CD4-positive, CD25-positive, alpha-beta regulatory T cell (primary cell): ENCODE measurements around the gene USP36. TPM values are rescaled to one million over a fixed set of nuclear protein-coding genes. Genes with fewer than 3 reads are reported as not detected.

Experiments
- ATAC-seq, 2 donors: fragments of 150-1000 bp; cut with Tn5 transposase; one replicate each; pipeline ENCODE4 v1.10.0; 2021; ENCODE audit warnings: low read depth in 2 of 2, moderate number of reproducible peaks in 2 of 2, moderate library complexity in 1 of 2
- DNase-seq, 3 donors: peaks; one replicate each; pipeline versions ENCODE4 v3.0.0 to v3.0.0-alpha.2; 2012 to 2022; ENCODE audit warnings: mixed read lengths in 1 of 3
- H3K27ac ChIP-seq: one replicate; pipeline ENCODE4 v1.7.0; 2013; ENCODE audit warnings: mild to moderate bottlenecking, low read length; ENCODE audit not compliant: insufficient read depth, poor library complexity, severe bottlenecking
- H3K27me3 ChIP-seq: one replicate; pipeline ENCODE4 v1.7.0; 2013; ENCODE audit warnings: low read length; ENCODE audit not compliant: control insufficient read depth, insufficient read depth
- H3K36me3 ChIP-seq: one replicate; pipeline ENCODE4 v1.7.0; 2013; ENCODE audit warnings: mild to moderate bottlenecking, low read length, moderate library complexity; ENCODE audit not compliant: control insufficient read depth, insufficient read depth
- H3K4me1 ChIP-seq: 2 replicates; pipeline ENCODE4 v1.7.0; 2013; ENCODE audit warnings: mild to moderate bottlenecking, low read length; ENCODE audit not compliant: insufficient read depth, control insufficient read depth, poor library complexity, severe bottlenecking
- H3K4me3 ChIP-seq: one replicate; pipeline ENCODE4 v1.7.0; 2013; ENCODE audit warnings: low read depth, mild to moderate bottlenecking, low read length, moderate library complexity
- H3K9me3 ChIP-seq, 2 experiments: 1 replicate in 1 of 2; 2 replicates in 1 of 2; pipeline ENCODE4 v1.7.0; 2013; ENCODE audit warnings: low read length in 2 of 2, mild to moderate bottlenecking in 1 of 2, moderate library complexity in 1 of 2; ENCODE audit not compliant: control insufficient read depth in 2 of 2
- H3K27ac Mint-ChIP-seq, 3 donors: one replicate each; pipeline ENCODE4 v1.8.0; 2020 to 2022; ENCODE audit warnings: mild to moderate bottlenecking in 3 of 3, mixed read lengths in 3 of 3, moderate library complexity in 2 of 3
- H3K27me3 Mint-ChIP-seq: one replicate; pipeline ENCODE4 v1.8.0; 2022; ENCODE audit warnings: mild to moderate bottlenecking, mixed read lengths
- H3K36me3 Mint-ChIP-seq: one replicate; pipeline ENCODE4 v1.8.0; 2020; ENCODE audit warnings: mixed read lengths
- H3K4me1 Mint-ChIP-seq, 4 donors: one replicate each; pipeline ENCODE4 v1.8.0; 2020 to 2022; ENCODE audit warnings: mixed read lengths in 4 of 4, mild to moderate bottlenecking in 1 of 4
- H3K4me3 Mint-ChIP-seq, 4 donors: one replicate each; pipeline ENCODE4 v1.8.0; 2020 to 2022; ENCODE audit warnings: mild to moderate bottlenecking in 4 of 4, mixed read lengths in 4 of 4, moderate library complexity in 3 of 4
- H3K9me3 Mint-ChIP-seq, 7 donors: one replicate each; pipeline ENCODE4 v1.8.0; 2020 to 2022; ENCODE audit warnings: mixed read lengths in 7 of 7, mild to moderate bottlenecking in 3 of 7, moderate library complexity in 2 of 7
- polyA plus RNA-seq, 4 donors: library from polyadenylated mRNA; unstranded; fragments of 300-500 nt; fragmentation: Illumina TruSeq; gene quantifications; one replicate each; pipeline ENCODE4 v1.2.3, GENCODE V29; 2021
- total RNA-seq: library from RNA; stranded (reverse); gene quantifications from one replicate; pipeline ENCODE4 v1.2.3, GENCODE V29; 2022

Gene USP36
- total and polyA plus RNA-seq, 5 donors from 2014 or later, result 19.6 to 407 (median 21.3) TPM

DNA sequence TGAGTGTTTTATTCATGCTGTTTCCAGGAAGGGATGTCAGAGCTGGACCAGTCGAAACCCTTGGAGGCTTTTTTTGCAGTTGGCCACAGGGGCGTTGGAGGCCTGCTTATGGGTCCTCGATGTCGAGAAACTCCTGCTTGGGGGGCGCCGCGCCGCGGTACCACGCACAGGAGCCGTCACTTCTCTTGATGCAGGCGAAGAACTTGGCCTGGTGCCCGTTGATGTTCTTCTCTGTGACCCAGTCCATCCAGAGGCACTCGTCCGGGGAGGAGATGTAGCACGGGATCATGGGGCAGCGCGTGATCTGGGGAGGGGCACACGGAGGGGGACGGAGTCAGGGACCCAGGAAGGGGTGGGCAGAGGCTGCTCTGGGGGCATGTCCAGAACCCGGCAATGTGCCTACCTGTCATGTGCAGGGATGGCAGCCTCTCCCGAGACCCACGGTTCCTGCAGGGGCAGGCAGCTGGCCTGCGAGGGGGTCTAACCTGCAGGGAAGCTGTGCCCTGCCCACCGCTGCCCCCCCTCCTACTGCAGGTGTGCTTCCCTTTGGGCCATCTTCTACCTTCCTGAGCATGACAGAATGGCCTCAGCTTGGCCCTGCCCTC lies 15.0 kb upstream of the USP36 start:
- no peaks in the 10 kb centered on the region for H3K9me3 Mint-ChIP-seq
- no peaks in the 10 kb centered on the region for H3K4me1 Mint-ChIP-seq
- no peak for ATAC-seq
- H3K4me3 ChIP-seq, result no peak overlapping the region
- H3K27me3 Mint-ChIP-seq, result no peaks in the 10 kb centered on the region
- no peaks in the 10 kb centered on the region for H3K27me3 ChIP-seq
- H3K9me3 ChIP-seq, result no peaks in the 10 kb centered on the region
- no peaks in the 10 kb centered on the region for H3K36me3 ChIP-seq
- no peak overlapping the region for H3K27ac ChIP-seq
- no peak overlapping the region for H3K4me3 Mint-ChIP-seq
- DNase-seq, result no peak
- no peak overlapping the region for H3K27ac Mint-ChIP-seq
- no peaks in the 10 kb centered on the region for H3K36me3 Mint-ChIP-seq
- no peaks in the 10 kb centered on the region for H3K4me1 ChIP-seq

DNA sequence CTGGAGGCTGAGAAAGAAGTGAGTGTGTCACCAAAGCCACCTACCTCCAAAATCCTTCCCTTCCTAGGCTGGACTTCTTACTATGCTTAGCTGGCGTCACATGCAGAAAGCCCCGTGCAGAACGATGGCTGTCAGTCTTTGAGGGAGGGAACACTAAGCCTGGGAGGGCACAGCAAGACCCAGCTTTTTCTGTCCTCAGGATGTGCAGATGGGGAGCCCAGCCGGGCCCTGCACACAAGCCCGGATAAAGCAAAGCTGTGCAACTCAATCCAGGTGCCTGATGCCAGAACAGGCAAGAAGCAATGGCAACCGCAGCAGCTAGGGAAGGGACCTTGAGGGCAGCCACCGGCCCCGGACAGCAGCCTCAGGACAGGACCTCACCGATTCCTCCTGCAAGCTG lies 13.9 kb upstream of the USP36 start:
- H3K4me3 ChIP-seq, result no peak overlapping the region
- no peaks in the 10 kb centered on the region for H3K4me1 Mint-ChIP-seq
- H3K36me3 Mint-ChIP-seq, result no peaks in the 10 kb centered on the region
- H3K27ac Mint-ChIP-seq, result no peak overlapping the region
- H3K4me1 ChIP-seq, result no peaks in the 10 kb centered on the region
- ATAC-seq (no peak), DNase-seq (no peak)
- H3K9me3 Mint-ChIP-seq, result no peaks in the 10 kb centered on the region
- no peaks in the 10 kb centered on the region for H3K36me3 ChIP-seq
- H3K27me3 Mint-ChIP-seq, result no peaks in the 10 kb centered on the region
- no peak overlapping the region for H3K27ac ChIP-seq
- no peaks in the 10 kb centered on the region for H3K27me3 ChIP-seq
- no peak overlapping the region for H3K4me3 Mint-ChIP-seq
- no peaks in the 10 kb centered on the region for H3K9me3 ChIP-seq

DNA sequence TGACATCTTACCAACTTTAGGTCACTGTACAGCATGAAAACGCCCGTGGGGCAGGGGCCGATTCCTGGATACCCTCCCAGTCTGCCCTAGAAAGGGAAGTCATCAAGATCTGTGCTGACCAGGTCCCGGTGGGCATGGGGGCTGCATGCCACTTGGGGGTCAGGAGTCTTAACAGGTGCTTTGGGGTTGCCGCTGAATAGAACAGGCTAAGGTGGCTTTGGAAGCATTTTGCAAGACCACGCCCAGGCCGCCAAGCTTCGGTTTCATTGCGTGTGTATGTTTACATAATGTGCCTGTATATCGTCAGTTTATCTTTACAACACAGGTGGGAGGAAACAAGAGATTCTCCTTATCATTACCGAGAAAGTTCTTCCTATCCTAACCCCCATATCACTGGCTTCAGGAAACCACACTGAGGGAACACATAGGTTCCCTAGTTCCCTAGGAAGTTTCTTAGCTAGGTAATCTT lies 13.3 kb upstream of the USP36 start:
- ATAC-seq (no peak), DNase-seq (no peak)
- no peak overlapping the region for H3K27ac Mint-ChIP-seq
- no peaks in the 10 kb centered on the region for H3K27me3 Mint-ChIP-seq
- Histone ChIP-seq H3K27me3 (no peaks in the 10 kb centered on the region), H3K4me3 (no peak overlapping the region), H3K27ac (no peak overlapping the region), H3K36me3 (no peaks in the 10 kb centered on the region), H3K9me3 (no peaks in the 10 kb centered on the region), H3K4me1 (no peaks in the 10 kb centered on the region)
- no peaks in the 10 kb centered on the region for H3K9me3 Mint-ChIP-seq
- no peaks in the 10 kb centered on the region for H3K36me3 Mint-ChIP-seq
- H3K4me3 Mint-ChIP-seq, result no peak overlapping the region
- H3K4me1 Mint-ChIP-seq, result no peaks in the 10 kb centered on the region

DNA sequence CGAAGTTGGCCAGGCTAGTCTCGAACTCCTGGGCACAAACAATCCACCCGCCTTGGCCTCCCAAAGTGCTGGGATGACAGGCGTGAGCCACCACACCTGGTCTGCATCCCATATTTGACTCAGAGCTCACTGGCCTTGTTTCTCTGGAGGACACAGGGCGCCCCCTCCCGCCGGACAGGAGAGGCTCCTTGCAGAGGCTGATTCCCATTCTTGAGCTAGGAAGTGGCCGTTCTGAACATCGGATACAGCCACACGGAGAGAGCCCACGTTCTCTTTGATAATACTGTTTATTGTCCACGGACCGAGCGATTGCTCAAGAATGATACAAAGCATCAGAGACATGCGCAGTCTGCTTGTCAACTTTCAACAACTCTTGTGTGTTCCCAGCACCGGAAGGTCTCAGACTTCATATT lies 12.1 kb upstream of the USP36 start:
- Histone ChIP-seq H3K4me1 (no peaks in the 10 kb centered on the region), H3K36me3 (no peaks in the 10 kb centered on the region), H3K4me3 (no peak overlapping the region), H3K27me3 (no peaks in the 10 kb centered on the region), H3K9me3 (no peaks in the 10 kb centered on the region), H3K27ac (no peak overlapping the region)
- no peaks in the 10 kb centered on the region for H3K27me3 Mint-ChIP-seq
- H3K4me1 Mint-ChIP-seq, result no peaks in the 10 kb centered on the region
- H3K4me3 Mint-ChIP-seq, result no peak overlapping the region
- no peaks in the 10 kb centered on the region for H3K9me3 Mint-ChIP-seq
- H3K36me3 Mint-ChIP-seq, result no peaks in the 10 kb centered on the region
- H3K27ac Mint-ChIP-seq, result peak overlapping the region in 1 of 3 donors; percentile 46
- DNase-seq, result no peak
- no peak for ATAC-seq

DNA sequence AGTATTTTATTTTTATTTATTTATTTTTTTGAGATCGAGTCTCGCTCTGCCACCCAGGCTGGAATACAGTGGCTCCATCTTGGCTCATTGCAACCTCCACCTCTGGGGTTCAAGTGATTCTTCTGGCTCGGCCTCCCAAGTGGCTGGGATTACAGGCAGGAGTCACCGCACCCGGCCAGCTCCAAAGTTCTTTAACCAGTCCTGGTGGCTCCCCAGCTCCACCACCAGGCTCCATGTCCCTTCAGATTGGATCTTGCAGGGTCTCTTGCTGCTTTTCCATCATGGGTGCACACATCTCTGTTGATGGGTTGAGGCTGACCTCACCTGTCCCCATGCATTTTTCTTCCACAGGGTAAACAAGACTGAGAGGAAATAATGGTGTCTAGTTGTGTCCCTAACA lies 8.4 kb upstream of the USP36 start:
- Histone ChIP-seq H3K4me1 (no peaks in the 10 kb centered on the region), H3K9me3 (no peaks in the 10 kb centered on the region), H3K27ac (no peak overlapping the region), H3K4me3 (no peak overlapping the region), H3K27me3 (no peaks in the 10 kb centered on the region), H3K36me3 (no peaks in the 10 kb centered on the region)
- no peak for ATAC-seq
- H3K9me3 Mint-ChIP-seq, result no peaks in the 10 kb centered on the region
- DNase-seq, result no peak
- peaks cover 0 to 4% (median 0%) of the 10 kb centered on the region in 4 donors for H3K4me1 Mint-ChIP-seq
- H3K36me3 Mint-ChIP-seq, result no peaks in the 10 kb centered on the region
- H3K4me3 Mint-ChIP-seq, result no peak overlapping the region
- H3K27me3 Mint-ChIP-seq, result no peaks in the 10 kb centered on the region
- no peak overlapping the region for H3K27ac Mint-ChIP-seq

DNA sequence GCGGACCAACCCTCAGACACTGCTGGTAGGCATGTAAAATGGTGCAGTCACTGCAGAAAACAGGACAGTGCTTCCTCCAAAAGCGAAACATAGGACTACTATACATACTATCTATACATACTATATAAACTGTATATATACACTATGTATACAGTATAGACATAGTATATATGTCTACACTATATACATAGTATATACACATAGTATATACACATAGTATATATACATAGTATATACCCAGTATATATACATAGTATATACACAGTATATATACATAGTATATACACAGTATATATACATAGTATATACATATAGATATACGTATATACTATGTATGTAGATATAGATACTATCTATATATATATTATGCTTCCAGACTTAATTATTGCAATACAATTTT lies 6.4 kb upstream of the USP36 start:
- no peak overlapping the region for H3K27ac ChIP-seq
- DNase-seq, result no peak
- H3K4me3 ChIP-seq, result no peak overlapping the region
- Mint-ChIP-seq H3K4me1 (peaks cover 0 to 10% (median 3%) of the 10 kb centered on the region in 4 donors), H3K4me3 (no peak overlapping the region), H3K27me3 (no peaks in the 10 kb centered on the region), H3K36me3 (no peaks in the 10 kb centered on the region), H3K27ac (no peak overlapping the region), H3K9me3 (peaks cover 0 to 2% (median 0%) of the 10 kb centered on the region in 7 donors)
- no peaks in the 10 kb centered on the region for H3K36me3 ChIP-seq
- ATAC-seq, result no peak
- no peaks in the 10 kb centered on the region for H3K4me1 ChIP-seq
- H3K27me3 ChIP-seq, result no peaks in the 10 kb centered on the region
- no peaks in the 10 kb centered on the region for H3K9me3 ChIP-seq

DNA sequence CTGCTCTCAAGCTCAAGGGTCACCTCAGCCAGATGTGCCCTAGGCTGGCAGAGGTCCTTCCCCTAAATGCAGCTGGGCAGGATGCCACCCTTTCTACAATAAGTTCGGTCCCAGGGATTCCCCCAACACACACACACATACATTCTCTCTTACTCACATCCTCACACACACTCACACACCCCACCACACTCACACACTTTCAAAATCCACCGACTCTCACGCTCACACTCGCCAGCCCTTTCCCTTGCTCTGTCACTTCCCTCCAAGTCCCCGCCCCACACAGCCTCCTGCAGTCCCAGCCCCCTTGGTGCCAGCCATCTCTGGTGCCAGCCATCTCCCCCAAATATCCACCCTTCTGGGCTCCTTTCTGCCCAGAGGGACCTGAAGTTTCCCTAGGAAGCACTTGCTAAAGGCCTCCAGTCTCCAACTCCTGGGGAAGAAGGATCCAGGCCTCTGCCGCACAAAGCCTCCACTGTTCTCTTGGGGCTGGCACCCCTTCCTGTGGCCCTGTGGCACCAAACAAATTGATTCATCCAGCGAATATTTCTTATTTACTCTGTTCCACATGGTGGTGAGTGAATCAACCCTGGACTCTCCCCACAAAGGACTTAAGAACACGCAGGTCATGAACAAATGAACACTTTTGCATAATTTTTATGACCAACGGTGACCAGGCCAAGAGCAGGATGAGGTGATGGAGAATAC lies 3.8 kb upstream of the USP36 start:
- Mint-ChIP-seq H3K27ac (peak overlapping the region in 1 of 3 donors; percentile 51), H3K4me1 (peaks cover under 1 to 20% (median 10%) of the 10 kb centered on the region in 4 donors), H3K4me3 (peak overlapping the region in 2 of 4 donors; percentile 7 to 30), H3K9me3 (peaks cover 0 to 2% (median 0%) of the 10 kb centered on the region in 7 donors), H3K27me3 (peaks cover 4% of the 10 kb centered on the region), H3K36me3 (peaks cover 4% of the 10 kb centered on the region)
- no peaks in the 10 kb centered on the region for H3K9me3 ChIP-seq
- ATAC-seq (no peak), DNase-seq (peak in 1 of 3 donors; percentile 15)
- H3K4me3 ChIP-seq, result no peak overlapping the region
- H3K27ac ChIP-seq, result no peak overlapping the region
- H3K4me1 ChIP-seq, result peaks cover 13% of the 10 kb centered on the region
- H3K36me3 ChIP-seq, result no peaks in the 10 kb centered on the region
- no peaks in the 10 kb centered on the region for H3K27me3 ChIP-seq
